Coronary artery (tissue), 2 donors: Measurements from ENCODE around the gene TMEM127.

Experiments used
- DNase-seq: peaks from one replicate; pipeline ENCODE4 v3.0.0-alpha.2; 2017; ENCODE audit warnings: low spot score
- H3K27ac ChIP-seq, 2 donors: fragments of 200-600 bp; sonication (generic); one replicate each; pipeline ENCODE4 v1.5.1; 2016 to 2019
- H3K4me3 ChIP-seq: fragments of 200-600 bp; sonication (generic); 2 replicates; pipeline ENCODE4 v1.5.1; 2016; ENCODE audit warnings: mild to moderate bottlenecking, moderate library complexity
- CTCF ChIP-seq: fragments of 200-600 bp; sonication (generic); IDR thresholded peaks from one replicate; pipeline ENCODE4 v1.5.1; 2019; ENCODE audit warnings: antibody characterized with exemption

The TMEM127 gene

GRCh38 chr2:96248624-96249023 lies 17.2 kb downstream of the TMEM127 start:
- TF ChIP-seq CTCF: no peak
- DNase-seq: no peak
- Histone ChIP-seq H3K27ac (no peak overlapping the region), H3K4me3 (no peak overlapping the region)

GRCh38 chr2:96247896-96248295 lies 17.9 kb downstream of the TMEM127 start:
- no peak overlapping the region for H3K27ac ChIP-seq
- no peak for TF ChIP-seq CTCF
- H3K4me3 ChIP-seq: no peak overlapping the region
- DNase-seq: no peak

GRCh38 chr2:96247009-96247408 lies 18.8 kb downstream of the TMEM127 start:
- TF ChIP-seq CTCF: no peak
- H3K27ac ChIP-seq: peak overlapping the region in 1 of 2 donors; percentile 72
- H3K4me3 ChIP-seq: no peak overlapping the region
- DNase-seq: no peak

- no peak overlapping the region for H3K4me3 ChIP-seq
- H3K27ac ChIP-seq: peak overlapping the region in 1 of 2 donors; percentile 72
- no peak for DNase-seq
- no peak for TF ChIP-seq CTCF
Observed at GRCh38 chr2:96245609-96246390, 20.0 kb downstream of the TMEM127 start.

GRCh38 chr2:96243843-96244242 lies 22.0 kb downstream of the TMEM127 start:
- H3K27ac ChIP-seq: no peak overlapping the region
- no peak for TF ChIP-seq CTCF
- no peak overlapping the region for H3K4me3 ChIP-seq
- no peak for DNase-seq

- Histone ChIP-seq H3K27ac (peak overlapping the region in 1 of 2 donors; percentile 86), H3K4me3 (peak overlapping the region; percentile 33)
- no peak for DNase-seq
- TF ChIP-seq CTCF: no peak
Observed at GRCh38 chr2:96241900-96242611, 23.7 kb downstream of the TMEM127 start.
